H9 (cell line): ENCODE measurements around the gene RALGAPA1. TPM values are rescaled to one million over a fixed set of nuclear protein-coding genes. Genes with fewer than 3 reads are reported as not detected.

Source experiments
- DNase-seq: peaks from one replicate; pipeline ENCODE4 v3.0.0-alpha.2; 2017
- H2AFZ ChIP-seq: one replicate; pipeline ENCODE4 v1.6.1; 2013; ENCODE audit warnings: mild to moderate bottlenecking, low read length, control low read depth, moderate library complexity
- H2AK5ac ChIP-seq: 2 replicates; pipeline ENCODE4 v1.6.1; 2013; ENCODE audit warnings: low read length, control low read depth, mixed read lengths; ENCODE audit not compliant: insufficient read length
- H2BK120ac ChIP-seq: one replicate; pipeline ENCODE4 v1.6.1; 2013; ENCODE audit warnings: low read depth, mild to moderate bottlenecking, low read length, control low read depth, inconsistent platforms; ENCODE audit not compliant: poor library complexity, severe bottlenecking
- H2BK12ac ChIP-seq: 2 replicates; pipeline ENCODE4 v1.6.1; 2013; ENCODE audit warnings: low read length, control low read depth, mixed read lengths, low read depth; ENCODE audit not compliant: insufficient read length
- H2BK15ac ChIP-seq: 2 replicates; pipeline ENCODE4 v1.6.1; 2013; ENCODE audit warnings: low read depth, low read length, control low read depth
- H2BK20ac ChIP-seq: one replicate; pipeline ENCODE4 v1.6.1; 2013; ENCODE audit warnings: low read depth, mild to moderate bottlenecking, low read length, control low read depth, inconsistent platforms; ENCODE audit not compliant: poor library complexity, severe bottlenecking
- H2BK5ac ChIP-seq: 2 replicates; pipeline ENCODE4 v1.6.1; 2013; ENCODE audit warnings: low read length, control low read depth, mixed read lengths; ENCODE audit not compliant: insufficient read length
- H3K14ac ChIP-seq: 2 replicates; pipeline ENCODE4 v1.6.1; 2013; ENCODE audit warnings: low read length, control low read depth; ENCODE audit not compliant: insufficient read depth
- H3K18ac ChIP-seq: 2 replicates; pipeline ENCODE4 v1.6.1; 2013; ENCODE audit warnings: low read depth, mild to moderate bottlenecking, mixed read lengths, low read length, control low read depth; ENCODE audit not compliant: insufficient read length
- H3K23ac ChIP-seq: 2 replicates; pipeline ENCODE4 v1.6.1; 2013; ENCODE audit warnings: low read length, control low read depth, mixed read lengths, low read depth; ENCODE audit not compliant: insufficient read length
- H3K23me2 ChIP-seq: 2 replicates; pipeline ENCODE4 v1.6.1; 2013; ENCODE audit warnings: low read depth, mild to moderate bottlenecking, mixed read lengths, low read length, control low read depth; ENCODE audit not compliant: insufficient read length, poor library complexity, severe bottlenecking
- H3K27ac ChIP-seq: 2 replicates; pipeline ENCODE4 v1.5.1; 2013; ENCODE audit warnings: low read length, control low read depth, mixed read lengths, low read depth; ENCODE audit not compliant: insufficient read length
- H3K27me3 ChIP-seq: 2 replicates; pipeline ENCODE4 v1.6.1; 2013; ENCODE audit warnings: low read length, control low read depth, inconsistent platforms; ENCODE audit not compliant: insufficient read depth
- H3K4ac ChIP-seq: 2 replicates; pipeline ENCODE4 v1.6.1; 2013; ENCODE audit warnings: low read depth, mild to moderate bottlenecking, control low read depth, inconsistent platforms, low read length, moderate library complexity
- H3K4me1 ChIP-seq: 2 replicates; pipeline ENCODE4 v1.6.1; 2013; ENCODE audit warnings: low read length, control low read depth, inconsistent platforms; ENCODE audit not compliant: insufficient read depth
- H3K4me2 ChIP-seq: 2 replicates; pipeline ENCODE4 v1.6.1; 2013; ENCODE audit warnings: low read length, control low read depth, mixed read lengths; ENCODE audit not compliant: insufficient read length, insufficient read depth
- H3K56ac ChIP-seq: 2 replicates; pipeline ENCODE4 v1.6.1; 2013; ENCODE audit warnings: low read depth, mild to moderate bottlenecking, mixed read lengths, low read length, control low read depth; ENCODE audit not compliant: insufficient read length
- H3K79me1 ChIP-seq: 2 replicates; pipeline ENCODE4 v1.6.1; 2013; ENCODE audit warnings: low read depth, mild to moderate bottlenecking, moderate library complexity, low read length, control low read depth, inconsistent platforms; ENCODE audit not compliant: insufficient read depth, poor library complexity, severe bottlenecking
- H3K79me2 ChIP-seq: 2 replicates; pipeline ENCODE4 v1.6.1; 2013; ENCODE audit warnings: low read length, control low read depth, inconsistent platforms; ENCODE audit not compliant: insufficient read depth
- H3K9ac ChIP-seq: 2 replicates; pipeline ENCODE4 v1.6.1; 2013; ENCODE audit warnings: low read length, control low read depth, mixed read lengths; ENCODE audit not compliant: insufficient read length; ENCODE audit errors: extremely low read depth
- H3K9me3 ChIP-seq: one replicate; pipeline ENCODE4 v1.6.1; 2013; ENCODE audit warnings: low read depth, low read length, inconsistent platforms; ENCODE audit not compliant: control insufficient read depth
- H3T11ph ChIP-seq: one replicate; pipeline ENCODE4 v1.6.1; 2013; ENCODE audit warnings: mild to moderate bottlenecking, low read length, control low read depth, inconsistent platforms
- H4K20me1 ChIP-seq: one replicate; pipeline ENCODE4 v1.6.1; 2013; ENCODE audit not compliant: control insufficient read depth, insufficient read length, insufficient read depth
- H4K5ac ChIP-seq: 2 replicates; pipeline ENCODE4 v1.6.1; 2013; ENCODE audit warnings: low read depth, mild to moderate bottlenecking, mixed read lengths, low read length, control low read depth; ENCODE audit not compliant: insufficient read length
- H4K8ac ChIP-seq: replicated peaks from 2 replicates; pipeline ENCODE4 v1.6.1; 2013; ENCODE audit warnings: low read length, control low read depth, mixed read lengths, low read depth; ENCODE audit not compliant: insufficient read length
- H4K91ac ChIP-seq: 2 replicates; pipeline ENCODE4 v1.6.1; 2013; ENCODE audit warnings: low read depth, mild to moderate bottlenecking, moderate library complexity, mixed read lengths, low read length, control low read depth; ENCODE audit not compliant: insufficient read length
- H3K27ac Mint-ChIP-seq, 3 experiments: 2 replicates in 2 of 3; 3 replicates in 1 of 3; pipeline ENCODE4 v1.8.0; 2020 to 2021; ENCODE audit warnings: mixed read lengths in 3 of 3, mild to moderate bottlenecking in 1 of 3, moderate library complexity in 1 of 3
- H3K27me3 Mint-ChIP-seq: 2 replicates; pipeline ENCODE4 v1.8.0; 2021; ENCODE audit warnings: low read depth, mild to moderate bottlenecking, moderate library complexity, mixed read lengths
- H3K36me3 Mint-ChIP-seq, 3 experiments: 2 replicates in 2 of 3; 3 replicates in 1 of 3; pipeline ENCODE4 v1.8.0; 2020 to 2021; ENCODE audit warnings: low read depth in 3 of 3, mixed read lengths in 3 of 3; ENCODE audit not compliant: insufficient read depth in 1 of 3
- H3K4me1 Mint-ChIP-seq, 2 experiments: 2 replicates each; pipeline ENCODE4 v1.8.0; 2020; ENCODE audit warnings: mixed read lengths in 2 of 2
- H3K4me3 Mint-ChIP-seq, 2 experiments: 2 replicates in 1 of 2; 3 replicates in 1 of 2; pipeline ENCODE4 v1.8.0; 2020 to 2021; ENCODE audit warnings: mild to moderate bottlenecking in 2 of 2, mixed read lengths in 2 of 2, moderate library complexity in 1 of 2
- H3K9me3 Mint-ChIP-seq, 2 experiments: 2 replicates in 1 of 2; 3 replicates in 1 of 2; pipeline ENCODE4 v1.8.0; 2020; ENCODE audit warnings: mild to moderate bottlenecking in 2 of 2, mixed read lengths in 2 of 2, moderate library complexity in 1 of 2
- total RNA-seq: library from RNA; stranded (reverse); gene quantifications from 2 replicates; pipeline ENCODE4 v1.2.1, GENCODE V29; 2021
- TF ChIP-seq, protein P1 (sequence below): fragments of 200-600 bp; sonication (generic); conservative IDR thresholded peaks from 3 replicates; pipeline ENCODE4 v1.8.0; 2021; ENCODE audit warnings: antibody characterized with exemption, mild to moderate bottlenecking

RALGAPA1 gene
- total RNA-seq, 1 experiment from 2014 or later = 29.8 TPM

DNA sequence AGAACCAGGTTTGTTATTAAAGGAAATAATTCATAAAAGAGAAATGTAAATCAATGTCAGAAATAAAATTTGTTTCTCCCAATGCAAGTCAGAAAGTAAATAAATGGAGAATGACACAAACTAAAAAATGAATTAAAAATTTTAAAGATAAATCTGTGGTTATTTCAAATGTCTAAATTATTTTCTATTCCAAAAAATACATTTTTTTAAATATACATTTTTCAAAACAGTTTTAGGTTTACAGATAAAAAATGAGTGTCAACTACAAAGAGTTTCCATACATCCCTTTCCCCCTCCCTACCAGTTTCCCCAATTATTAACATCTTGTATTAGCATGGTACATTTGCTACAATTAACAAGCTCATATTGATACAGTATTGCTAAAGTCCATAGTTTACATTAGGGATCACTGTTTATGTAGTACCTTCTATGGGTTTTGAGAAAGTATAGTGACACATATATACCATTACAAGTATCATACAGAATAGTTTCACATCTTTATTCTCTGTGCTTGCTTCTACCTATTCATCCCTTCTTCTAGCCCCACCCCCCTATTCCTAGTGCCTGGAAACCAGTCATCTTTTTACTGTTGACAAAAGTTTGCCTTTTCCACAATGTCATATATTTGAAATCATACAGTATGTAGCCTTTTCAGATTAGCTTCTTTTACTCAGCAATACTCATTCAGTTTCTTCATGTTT is 104.2 kb downstream of the RALGAPA1 start:
- Histone ChIP-seq H4K20me1 (no peaks in the 10 kb centered on the region), H3K4me2 (no peak overlapping the region), H4K91ac (no peak overlapping the region), H3K9me3 (no peaks in the 10 kb centered on the region), H3K79me2 (no peaks in the 10 kb centered on the region), H3K56ac (no peak overlapping the region), H4K5ac (no peak overlapping the region), H3K23me2 (no peaks in the 10 kb centered on the region), H3K27ac (no peak overlapping the region), H3K18ac (no peak overlapping the region), H3K23ac (no peak overlapping the region), H3K27me3 (no peaks in the 10 kb centered on the region), H2BK15ac (no peak overlapping the region), H3T11ph (no peak overlapping the region), H2AK5ac (no peak overlapping the region), H3K9ac (no peak overlapping the region), H3K79me1 (no peaks in the 10 kb centered on the region), H4K8ac (no peak overlapping the region), H2AFZ (no peak overlapping the region), H3K4me1 (no peaks in the 10 kb centered on the region), H2BK120ac (no peak overlapping the region), H3K14ac (no peak overlapping the region), H2BK5ac (no peak overlapping the region), H2BK20ac (no peak overlapping the region), H3K4ac (no peak overlapping the region), H2BK12ac (no peak overlapping the region)
- Mint-ChIP-seq H3K4me1 (no peaks in the 10 kb centered on the region), H3K9me3 (no peaks in the 10 kb centered on the region), H3K27me3 (no peaks in the 10 kb centered on the region), H3K36me3 (peaks cover 0 to 3% (median 0%) of the 10 kb centered on the region in 3 experiments; a peak in 1 of 7 replicates), H3K4me3 (no peak overlapping the region), H3K27ac (no peak overlapping the region)
- DNase-seq = no peak
- TF ChIP-seq, protein P1, sequence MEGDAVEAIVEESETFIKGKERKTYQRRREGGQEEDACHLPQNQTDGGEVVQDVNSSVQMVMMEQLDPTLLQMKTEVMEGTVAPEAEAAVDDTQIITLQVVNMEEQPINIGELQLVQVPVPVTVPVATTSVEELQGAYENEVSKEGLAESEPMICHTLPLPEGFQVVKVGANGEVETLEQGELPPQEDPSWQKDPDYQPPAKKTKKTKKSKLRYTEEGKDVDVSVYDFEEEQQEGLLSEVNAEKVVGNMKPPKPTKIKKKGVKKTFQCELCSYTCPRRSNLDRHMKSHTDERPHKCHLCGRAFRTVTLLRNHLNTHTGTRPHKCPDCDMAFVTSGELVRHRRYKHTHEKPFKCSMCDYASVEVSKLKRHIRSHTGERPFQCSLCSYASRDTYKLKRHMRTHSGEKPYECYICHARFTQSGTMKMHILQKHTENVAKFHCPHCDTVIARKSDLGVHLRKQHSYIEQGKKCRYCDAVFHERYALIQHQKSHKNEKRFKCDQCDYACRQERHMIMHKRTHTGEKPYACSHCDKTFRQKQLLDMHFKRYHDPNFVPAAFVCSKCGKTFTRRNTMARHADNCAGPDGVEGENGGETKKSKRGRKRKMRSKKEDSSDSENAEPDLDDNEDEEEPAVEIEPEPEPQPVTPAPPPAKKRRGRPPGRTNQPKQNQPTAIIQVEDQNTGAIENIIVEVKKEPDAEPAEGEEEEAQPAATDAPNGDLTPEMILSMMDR = no peak
